K562 (cell line): Measurements from ENCODE around the gene FSTL4. TPM values are rescaled to one million over a fixed set of nuclear protein-coding genes. Genes with fewer than 3 reads are reported as not detected.

Experiments
- CC2D1A ChIP-seq: fragments of 450-650 bp; IDR thresholded peaks from 2 replicates; pipeline ENCODE4 v1.6.1; 2017; ENCODE audit warnings: mild to moderate bottlenecking
- HDAC2 ChIP-seq: fragments of 450-650 bp; IDR thresholded peaks from 2 replicates; pipeline ENCODE4 v1.6.1; 2016; ENCODE audit warnings: mild to moderate bottlenecking
- IRF2 ChIP-seq: sonication (generic); formaldehyde crosslinking; IDR thresholded peaks from 2 replicates; pipeline ENCODE4 v1.8.1; 2022; ENCODE audit warnings: mild to moderate bottlenecking, missing genetic modification reagents
- KLF6 ChIP-seq: fragments of 250-450 bp; sonication (Bioruptor Pico); IDR thresholded peaks from 2 replicates; pipeline ENCODE4 v1.4.0; 2020; ENCODE audit warnings: mild to moderate bottlenecking, moderate library complexity, borderline replicate concordance
- POLR3A ChIP-seq: IDR thresholded peaks from 2 replicates; pipeline ENCODE4 v1.6.1; 2011; ENCODE audit warnings: borderline replicate concordance, mild to moderate bottlenecking, moderate library complexity; ENCODE audit not compliant: insufficient read length, insufficient read depth; ENCODE audit errors: extremely low read depth
- RAD21 ChIP-seq, 2 experiments: fragments of 250-450 bp in 1 of 2; fragments of 450-650 bp in 1 of 2; sonication (Bioruptor Pico) in 1 of 2; formaldehyde crosslinking in 1 of 2; IDR thresholded peaks in 1 of 2; conservative IDR thresholded peaks in 1 of 2; 2 replicates each; pipeline versions ENCODE4 v1.4.0 to v1.8.0; 2020 to 2022; ENCODE audit warnings: mild to moderate bottlenecking in 2 of 2, moderate library complexity in 1 of 2
- TCF3 ChIP-seq: sonication (generic); formaldehyde crosslinking; IDR thresholded peaks from 2 replicates; pipeline ENCODE4 v1.4.0; 2020; ENCODE audit warnings: mild to moderate bottlenecking, missing genetic modification reagents
- ZFP36 ChIP-seq: fragments of 150-350 bp; IDR thresholded peaks from 2 replicates; pipeline ENCODE4 v1.6.1; 2018; ENCODE audit warnings: low read length, low read depth; ENCODE audit not compliant: partially characterized antibody
- ZFX ChIP-seq: sonication (generic); formaldehyde crosslinking; IDR thresholded peaks from 2 replicates; pipeline ENCODE4 v1.8.0; 2022; ENCODE audit warnings: mild to moderate bottlenecking, missing genetic modification reagents, moderate library complexity
- ZNF175 ChIP-seq: fragments of 200-800 bp; sonication (Bioruptor generic); IDR thresholded peaks from 2 replicates; pipeline ENCODE4 v1.6.1; 2016; ENCODE audit warnings: low read depth, mild to moderate bottlenecking, missing genetic modification characterization, missing compliant biosample characterization
- ZNF77 ChIP-seq: fragments of 250-450 bp; sonication (Bioruptor Pico); IDR thresholded peaks from 2 replicates; pipeline ENCODE4 v1.5.0; 2020
- polyA plus RNA-seq, 8 experiments: library from polyadenylated mRNA; depleted of rRNA in 4 of 8; stranded (reverse) in 5 of 8; unstranded in 3 of 8; fragments of >200 nt; fragmentation: Nextera tagmentation in 2 of 8; fragmentation: Illumina TruSeq in 1 of 8; extraction: Ambion mirVana in 2 of 8; extraction: Trizol in 1 of 8; gene quantifications; 2 replicates each; pipeline versions ENCODE4 v1.2.1 to v1.2.3, GENCODE V29; 2011 to 2014; ENCODE audit warnings: inconsistent platforms in 1 of 8, missing spikeins in 1 of 8
- total RNA-seq, 7 experiments: library from RNA; depleted of rRNA in 6 of 7; stranded (reverse); fragments of >200 nt in 6 of 7; fragmentation: Illumina TruSeq in 2 of 7; extraction: Trizol in 2 of 7; gene quantifications; 2 replicates each; pipeline versions ENCODE4 v1.2.1 to v1.2.3, GENCODE V29; 2011 to 2021; ENCODE audit warnings: low replicate concordance in 1 of 7
- TF ChIP-seq, protein P1 (sequence below): fragments of 250-450 bp; sonication (Bioruptor Pico); IDR thresholded peaks from 2 replicates; pipeline ENCODE4 v1.4.0; 2020
- TF ChIP-seq, protein P2 (sequence below): sonication (generic); formaldehyde crosslinking; IDR thresholded peaks from 2 replicates; pipeline ENCODE4 v1.9.0; 2022; ENCODE audit warnings: mild to moderate bottlenecking, missing genetic modification reagents
- TF ChIP-seq, protein P3 (sequence below): sonication (generic); formaldehyde crosslinking; IDR thresholded peaks from 2 replicates; pipeline ENCODE4 v1.8.0; 2022; ENCODE audit warnings: mild to moderate bottlenecking, missing genetic modification reagents

The FSTL4 gene
- total and polyA plus RNA-seq, 9 of the 15 experiments (the other 6 are each of a cell fraction or from before 2014, with no cell fraction given), result 0.08 to 0.18 (median 0.10) TPM; not detected in 5

DNA sequence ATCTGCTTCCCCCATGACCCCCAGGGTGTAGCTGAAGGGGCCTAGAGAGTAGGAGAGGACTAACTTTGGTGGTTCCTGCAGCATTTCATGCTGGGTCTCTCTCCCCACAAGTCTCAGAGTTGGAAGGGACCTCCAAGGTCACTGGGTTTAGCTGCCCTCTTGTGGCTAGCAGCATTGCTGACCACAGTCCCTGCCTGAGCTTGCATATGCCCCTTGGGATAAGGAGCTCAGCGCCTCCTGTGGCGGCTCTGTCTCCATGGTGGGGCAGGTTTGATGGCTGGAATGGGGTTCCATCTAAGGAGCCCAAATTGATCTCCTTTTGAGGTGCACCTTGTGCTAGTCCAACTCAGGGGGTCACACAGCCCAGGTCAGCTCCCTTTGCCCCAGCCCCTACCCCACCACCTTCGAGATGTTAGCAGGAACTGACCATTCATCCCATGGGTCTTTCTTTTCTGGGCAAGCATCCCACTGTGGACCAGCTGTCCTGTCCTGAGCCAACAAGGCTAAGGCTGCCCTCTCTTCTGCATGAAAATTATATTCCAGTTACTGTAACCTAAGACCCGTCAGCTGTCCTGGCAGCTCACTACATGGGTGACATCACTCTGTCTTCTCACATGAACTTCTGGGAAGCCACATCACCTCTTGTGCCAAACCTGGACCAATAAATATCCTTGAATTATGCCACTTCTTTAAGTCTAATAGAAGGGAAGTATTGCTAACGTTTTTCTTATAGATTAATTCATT is 364.3 kb downstream of the FSTL4 start (continued):
- TF ChIP-seq, protein P1, sequence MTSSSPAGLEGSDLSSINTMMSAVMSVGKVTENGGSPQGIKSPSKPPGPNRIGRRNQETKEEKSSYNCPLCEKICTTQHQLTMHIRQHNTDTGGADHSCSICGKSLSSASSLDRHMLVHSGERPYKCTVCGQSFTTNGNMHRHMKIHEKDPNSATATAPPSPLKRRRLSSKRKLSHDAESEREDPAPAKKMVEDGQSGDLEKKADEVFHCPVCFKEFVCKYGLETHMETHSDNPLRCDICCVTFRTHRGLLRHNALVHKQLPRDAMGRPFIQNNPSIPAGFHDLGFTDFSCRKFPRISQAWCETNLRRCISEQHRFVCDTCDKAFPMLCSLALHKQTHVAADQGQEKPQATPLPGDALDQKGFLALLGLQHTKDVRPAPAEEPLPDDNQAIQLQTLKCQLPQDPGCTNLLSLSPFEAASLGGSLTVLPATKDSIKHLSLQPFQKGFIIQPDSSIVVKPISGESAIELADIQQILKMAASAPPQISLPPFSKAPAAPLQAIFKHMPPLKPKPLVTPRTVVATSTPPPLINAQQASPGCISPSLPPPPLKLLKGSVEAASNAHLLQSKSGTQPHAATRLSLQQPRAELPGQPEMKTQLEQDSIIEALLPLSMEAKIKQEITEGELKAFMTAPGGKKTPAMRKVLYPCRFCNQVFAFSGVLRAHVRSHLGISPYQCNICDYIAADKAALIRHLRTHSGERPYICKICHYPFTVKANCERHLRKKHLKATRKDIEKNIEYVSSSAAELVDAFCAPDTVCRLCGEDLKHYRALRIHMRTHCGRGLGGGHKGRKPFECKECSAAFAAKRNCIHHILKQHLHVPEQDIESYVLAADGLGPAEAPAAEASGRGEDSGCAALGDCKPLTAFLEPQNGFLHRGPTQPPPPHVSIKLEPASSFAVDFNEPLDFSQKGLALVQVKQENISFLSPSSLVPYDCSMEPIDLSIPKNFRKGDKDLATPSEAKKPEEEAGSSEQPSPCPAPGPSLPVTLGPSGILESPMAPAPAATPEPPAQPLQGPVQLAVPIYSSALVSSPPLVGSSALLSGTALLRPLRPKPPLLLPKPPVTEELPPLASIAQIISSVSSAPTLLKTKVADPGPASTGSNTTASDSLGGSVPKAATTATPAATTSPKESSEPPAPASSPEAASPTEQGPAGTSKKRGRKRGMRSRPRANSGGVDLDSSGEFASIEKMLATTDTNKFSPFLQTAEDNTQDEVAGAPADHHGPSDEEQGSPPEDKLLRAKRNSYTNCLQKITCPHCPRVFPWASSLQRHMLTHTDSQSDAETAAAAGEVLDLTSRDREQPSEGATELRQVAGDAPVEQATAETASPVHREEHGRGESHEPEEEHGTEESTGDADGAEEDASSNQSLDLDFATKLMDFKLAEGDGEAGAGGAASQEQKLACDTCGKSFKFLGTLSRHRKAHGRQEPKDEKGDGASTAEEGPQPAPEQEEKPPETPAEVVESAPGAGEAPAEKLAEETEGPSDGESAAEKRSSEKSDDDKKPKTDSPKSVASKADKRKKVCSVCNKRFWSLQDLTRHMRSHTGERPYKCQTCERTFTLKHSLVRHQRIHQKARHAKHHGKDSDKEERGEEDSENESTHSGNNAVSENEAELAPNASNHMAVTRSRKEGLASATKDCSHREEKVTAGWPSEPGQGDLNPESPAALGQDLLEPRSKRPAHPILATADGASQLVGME (CRISPR knock-in tag), result 0 out of 2 replicates have a peak, but pooled peaks have one; percentile 48
- TF ChIP-seq IRF2 (CRISPR knock-in tag) (no peak), KLF6 (CRISPR knock-in tag) (no peak), CC2D1A (peak; percentile 80), ZFP36 (peak; percentile 25), ZNF175 (CRISPR knock-in tag) (no peak), ZNF77 (CRISPR knock-in tag) (no peak), POLR3A (no peak), TCF3 (CRISPR knock-in tag) (peak; percentile 44; the same call in 1 of the 2 replicates), ZFX (CRISPR knock-in tag) (no peak), RAD21 (CRISPR knock-in tag; conservative IDR thresholded peaks at IDR 0.05 in 1 of 2, IDR thresholded peaks at IDR 0.05 in 1 of 2) (peak; percentile 96 to 98), HDAC2 (no peak)
- TF ChIP-seq, protein P2, sequence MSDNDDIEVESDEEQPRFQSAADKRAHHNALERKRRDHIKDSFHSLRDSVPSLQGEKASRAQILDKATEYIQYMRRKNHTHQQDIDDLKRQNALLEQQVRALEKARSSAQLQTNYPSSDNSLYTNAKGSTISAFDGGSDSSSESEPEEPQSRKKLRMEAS (CRISPR knock-in tag), result peak; percentile 84
- TF ChIP-seq, protein P3, sequence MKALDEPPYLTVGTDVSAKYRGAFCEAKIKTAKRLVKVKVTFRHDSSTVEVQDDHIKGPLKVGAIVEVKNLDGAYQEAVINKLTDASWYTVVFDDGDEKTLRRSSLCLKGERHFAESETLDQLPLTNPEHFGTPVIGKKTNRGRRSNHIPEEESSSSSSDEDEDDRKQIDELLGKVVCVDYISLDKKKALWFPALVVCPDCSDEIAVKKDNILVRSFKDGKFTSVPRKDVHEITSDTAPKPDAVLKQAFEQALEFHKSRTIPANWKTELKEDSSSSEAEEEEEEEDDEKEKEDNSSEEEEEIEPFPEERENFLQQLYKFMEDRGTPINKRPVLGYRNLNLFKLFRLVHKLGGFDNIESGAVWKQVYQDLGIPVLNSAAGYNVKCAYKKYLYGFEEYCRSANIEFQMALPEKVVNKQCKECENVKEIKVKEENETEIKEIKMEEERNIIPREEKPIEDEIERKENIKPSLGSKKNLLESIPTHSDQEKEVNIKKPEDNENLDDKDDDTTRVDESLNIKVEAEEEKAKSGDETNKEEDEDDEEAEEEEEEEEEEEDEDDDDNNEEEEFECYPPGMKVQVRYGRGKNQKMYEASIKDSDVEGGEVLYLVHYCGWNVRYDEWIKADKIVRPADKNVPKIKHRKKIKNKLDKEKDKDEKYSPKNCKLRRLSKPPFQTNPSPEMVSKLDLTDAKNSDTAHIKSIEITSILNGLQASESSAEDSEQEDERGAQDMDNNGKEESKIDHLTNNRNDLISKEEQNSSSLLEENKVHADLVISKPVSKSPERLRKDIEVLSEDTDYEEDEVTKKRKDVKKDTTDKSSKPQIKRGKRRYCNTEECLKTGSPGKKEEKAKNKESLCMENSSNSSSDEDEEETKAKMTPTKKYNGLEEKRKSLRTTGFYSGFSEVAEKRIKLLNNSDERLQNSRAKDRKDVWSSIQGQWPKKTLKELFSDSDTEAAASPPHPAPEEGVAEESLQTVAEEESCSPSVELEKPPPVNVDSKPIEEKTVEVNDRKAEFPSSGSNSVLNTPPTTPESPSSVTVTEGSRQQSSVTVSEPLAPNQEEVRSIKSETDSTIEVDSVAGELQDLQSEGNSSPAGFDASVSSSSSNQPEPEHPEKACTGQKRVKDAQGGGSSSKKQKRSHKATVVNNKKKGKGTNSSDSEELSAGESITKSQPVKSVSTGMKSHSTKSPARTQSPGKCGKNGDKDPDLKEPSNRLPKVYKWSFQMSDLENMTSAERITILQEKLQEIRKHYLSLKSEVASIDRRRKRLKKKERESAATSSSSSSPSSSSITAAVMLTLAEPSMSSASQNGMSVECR, result no peak
